HPDE6-E6E7 (cell line): Measurements from ENCODE around the gene STPG3.
"Not testable (repeated sequence)": the region's sequence is repeated elsewhere in the genome, so short reads cannot be mapped to it uniquely, and the experiment has no call there.

Source experiments
- DNase-seq: peaks from one replicate; pipeline ENCODE4 v3.0.0; 2011; ENCODE audit warnings: missing footprints; ENCODE audit errors: extremely low spot score

The STPG3 gene

DNA sequence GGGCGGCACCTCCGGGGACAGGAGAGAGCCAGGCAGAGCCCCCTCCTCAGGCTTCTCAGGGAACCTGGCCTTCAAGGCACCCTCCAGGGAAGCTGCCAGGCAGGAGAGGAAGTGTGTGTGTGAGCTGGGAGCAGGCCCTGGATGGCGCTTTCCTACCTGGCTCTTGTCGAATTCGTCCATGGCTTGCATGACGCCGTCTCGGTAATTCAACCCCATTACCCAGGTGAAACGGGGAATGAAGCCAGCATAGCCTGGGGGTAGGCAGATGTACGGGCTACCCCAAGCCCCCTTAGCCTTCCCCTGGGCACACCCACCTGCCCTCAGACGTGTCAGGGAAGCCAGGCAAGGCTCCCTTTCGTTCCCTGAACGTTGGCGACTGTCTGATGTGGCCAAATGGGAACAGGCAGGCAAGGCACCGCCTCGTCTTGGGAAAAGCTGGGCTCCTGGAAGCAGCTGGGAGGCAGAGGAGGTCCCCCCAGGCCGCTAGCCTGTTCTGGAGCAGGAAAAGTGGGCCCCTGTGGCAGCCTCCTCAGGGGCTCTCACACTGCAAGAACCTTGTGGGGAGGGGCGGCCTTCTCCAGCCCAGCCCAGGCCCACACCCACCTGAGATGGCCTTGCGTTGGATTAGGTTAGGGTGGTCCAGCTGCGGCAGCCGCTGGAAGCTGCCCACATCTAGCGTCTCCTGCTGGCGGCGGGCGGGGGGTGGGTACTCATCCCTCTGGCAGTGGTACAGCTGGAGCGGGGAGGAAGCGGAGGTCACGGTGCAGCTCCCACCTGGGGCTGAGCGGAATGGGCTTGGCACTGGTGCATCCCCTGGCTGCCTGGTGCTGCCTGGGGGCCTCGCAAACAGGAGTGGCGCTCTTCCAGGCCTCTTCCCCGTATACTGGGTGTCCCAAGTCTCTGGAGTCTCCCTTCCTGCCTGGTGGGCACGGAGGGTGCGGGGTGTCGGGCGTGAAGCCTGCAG is 6.3 kb upstream of the STPG3 start:
- no peak for DNase-seq

DNA sequence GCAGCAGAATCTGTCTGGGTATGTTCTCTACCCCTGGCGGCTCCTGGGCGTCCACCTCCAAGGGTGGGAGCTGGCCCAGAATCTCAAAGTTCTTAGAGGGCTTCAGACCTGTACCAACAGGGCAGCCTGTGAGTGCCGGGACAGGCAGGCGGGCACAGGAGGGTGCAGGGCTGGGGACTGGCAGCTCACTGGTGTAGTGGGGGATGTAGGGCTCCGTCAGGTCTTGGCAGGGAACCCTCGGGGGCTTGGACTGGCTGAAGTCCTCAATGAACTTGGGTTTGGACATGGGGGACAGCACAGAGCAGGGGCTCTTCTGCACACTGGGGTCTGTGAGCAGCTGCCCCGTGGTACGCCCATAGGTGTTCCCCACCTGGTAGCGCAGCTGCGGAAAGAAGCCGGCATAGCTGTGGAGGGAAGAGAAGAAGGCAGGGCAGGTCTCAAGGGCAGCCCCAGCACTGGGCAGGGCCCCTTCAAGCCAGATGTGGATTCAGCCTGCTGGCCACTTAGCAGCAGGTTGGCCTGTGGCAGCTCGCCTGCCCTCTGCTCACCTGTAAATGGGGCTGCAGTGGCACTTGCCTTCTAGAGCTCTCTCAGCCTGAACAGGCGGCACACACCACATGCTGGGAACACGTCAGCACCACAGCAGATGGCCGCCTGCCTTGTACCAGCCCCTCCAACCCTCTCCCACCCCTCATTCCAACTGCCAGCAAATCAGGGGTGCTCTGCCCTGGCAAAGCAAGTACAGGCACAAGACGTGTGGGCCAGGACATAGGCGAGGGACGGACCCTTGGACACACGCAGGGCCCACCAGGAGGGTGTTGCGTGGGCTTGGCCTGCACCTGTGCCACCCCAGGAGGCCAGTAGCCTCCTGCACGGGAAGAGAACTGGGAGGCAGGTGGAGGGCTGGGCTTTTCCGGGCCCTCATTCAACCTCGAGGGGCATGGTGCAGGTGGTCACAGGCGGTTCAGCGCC is 5.3 kb upstream of the STPG3 start:
- no peak for DNase-seq

DNA sequence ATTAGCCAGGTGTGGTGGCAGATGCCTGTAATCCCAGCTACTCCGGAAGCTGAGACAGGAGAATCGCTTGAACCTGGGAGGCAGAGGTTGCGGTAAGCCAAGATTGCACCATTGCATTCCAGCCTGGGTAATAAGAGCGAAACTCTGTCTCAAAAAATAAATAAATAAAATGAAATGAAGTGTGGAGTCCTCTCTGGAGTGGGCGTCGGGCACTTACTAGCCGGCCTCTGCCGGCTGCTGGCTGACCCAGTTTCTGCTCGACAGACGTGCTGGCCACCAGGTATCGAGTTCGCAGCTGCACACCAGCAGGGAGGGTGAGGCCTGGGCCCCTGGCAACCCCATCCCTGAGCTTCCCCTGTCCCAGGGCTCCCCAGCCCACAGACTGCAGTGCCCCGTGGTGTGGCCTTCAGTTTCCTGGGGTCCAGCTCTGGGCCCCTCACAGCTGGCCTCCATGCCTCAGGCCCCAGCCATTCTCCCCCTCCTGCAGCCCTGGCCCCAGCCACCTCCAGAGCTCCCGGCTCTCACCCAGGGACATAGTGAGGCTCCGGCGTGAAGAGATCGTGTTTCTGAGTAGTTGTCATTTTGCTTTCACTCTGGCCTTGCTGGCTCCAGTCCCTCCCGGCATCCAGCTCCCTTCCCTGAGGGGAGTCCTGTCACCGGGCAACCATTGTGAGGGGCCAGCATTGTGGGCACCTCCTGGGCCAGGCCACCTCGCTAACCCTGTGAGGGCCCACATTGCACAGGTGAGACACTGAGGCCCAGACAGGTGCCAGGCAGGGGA is 3.8 kb upstream of the STPG3 start:
- no peak for DNase-seq

DNA sequence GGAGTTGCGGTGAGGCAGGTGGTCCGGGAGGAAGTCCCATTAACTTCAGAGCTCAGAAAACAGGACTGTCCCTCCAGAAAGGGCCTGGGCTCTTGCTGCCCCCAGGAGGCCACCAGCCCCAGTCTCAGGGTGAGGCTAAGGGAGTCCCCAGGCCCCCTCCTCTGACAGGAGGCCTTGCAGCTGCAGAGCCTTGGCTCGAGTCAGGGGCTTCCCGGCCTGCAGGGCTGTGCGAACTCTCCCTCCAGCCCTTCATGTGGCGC is 3.2 kb upstream of the STPG3 start:
- no peak for DNase-seq

DNA sequence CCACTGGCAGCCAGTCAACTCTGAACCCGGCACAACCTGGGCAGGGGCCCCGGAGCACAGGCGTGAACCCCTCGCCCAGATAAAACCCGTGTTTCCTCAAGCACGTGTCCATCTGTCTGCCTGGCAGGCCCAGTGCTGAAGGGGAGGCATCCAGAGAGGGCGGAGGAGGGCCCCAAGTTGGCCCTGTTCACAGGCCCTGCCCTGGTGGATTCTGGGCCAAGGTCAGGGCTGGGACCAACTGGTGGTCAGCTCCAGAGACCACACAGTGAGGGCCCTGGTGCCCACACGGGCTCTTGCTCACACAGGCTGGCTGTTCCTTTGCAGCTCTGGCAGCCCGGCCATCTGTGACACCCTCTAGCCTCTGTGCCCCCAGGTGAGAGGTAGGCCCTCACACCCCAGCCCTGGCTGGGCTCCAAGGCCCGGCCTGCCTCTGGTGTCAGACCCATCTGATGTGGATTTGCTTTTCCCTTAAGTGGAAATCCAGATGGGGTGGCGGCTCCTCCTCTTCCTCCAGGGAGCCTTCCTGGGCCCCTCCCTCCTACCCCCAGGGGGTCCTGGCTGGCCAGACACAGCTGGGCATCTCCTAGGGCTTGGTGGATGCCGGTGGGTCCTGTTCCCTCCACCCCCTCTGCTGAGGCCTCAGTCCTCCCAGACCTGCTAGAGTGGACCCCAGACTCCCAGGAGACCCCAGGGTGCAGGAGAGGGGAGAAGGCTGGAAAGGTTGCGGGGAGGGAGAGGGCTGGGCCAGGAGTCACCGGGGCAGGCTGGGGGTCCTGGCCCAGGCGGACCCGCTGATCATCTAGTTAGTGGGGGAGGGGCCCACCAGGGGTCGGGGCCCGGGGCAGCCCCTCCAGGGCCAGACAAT is 525 bp upstream of the STPG3 start:
- DNase-seq, result no peak

DNA sequence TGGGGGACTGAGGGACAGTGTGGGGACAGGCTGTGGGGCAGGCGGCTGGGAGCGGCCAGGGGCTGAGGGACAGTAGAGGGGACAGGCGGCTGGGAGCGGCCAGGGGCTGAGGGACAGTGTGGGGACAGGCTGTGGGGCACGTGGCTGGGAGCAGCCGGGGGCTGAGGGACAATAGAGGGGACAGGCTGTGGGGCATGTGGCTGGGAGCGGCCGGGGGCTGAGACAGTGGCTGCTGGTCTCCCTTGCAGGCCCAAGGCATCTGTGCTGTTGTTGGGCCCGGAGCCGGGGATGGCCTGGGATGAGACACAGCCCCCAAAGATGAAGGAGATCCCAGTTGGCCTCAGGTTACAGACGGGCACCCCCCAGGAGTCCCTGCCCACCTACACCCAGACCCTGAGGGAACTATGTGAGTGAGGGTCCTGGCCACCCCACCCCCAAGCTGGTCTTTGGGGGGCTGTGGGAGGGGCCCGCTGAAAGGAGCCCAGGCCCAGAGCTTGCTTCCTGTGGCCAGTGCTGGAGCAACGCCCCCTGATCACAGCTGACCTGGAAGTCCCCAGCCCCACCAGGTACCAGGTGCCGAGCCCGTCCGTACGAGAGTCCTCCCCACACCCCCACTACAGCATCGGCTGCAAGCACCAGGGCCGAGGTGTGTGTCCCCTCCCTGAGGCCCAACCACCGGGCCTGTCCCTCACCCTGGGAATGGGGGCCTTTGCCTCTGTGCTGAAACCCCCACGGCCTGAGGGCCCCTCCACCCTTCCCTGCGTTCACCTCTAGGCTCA is 593 bp downstream of the STPG3 start:
- DNase-seq, result no peak

DNA sequence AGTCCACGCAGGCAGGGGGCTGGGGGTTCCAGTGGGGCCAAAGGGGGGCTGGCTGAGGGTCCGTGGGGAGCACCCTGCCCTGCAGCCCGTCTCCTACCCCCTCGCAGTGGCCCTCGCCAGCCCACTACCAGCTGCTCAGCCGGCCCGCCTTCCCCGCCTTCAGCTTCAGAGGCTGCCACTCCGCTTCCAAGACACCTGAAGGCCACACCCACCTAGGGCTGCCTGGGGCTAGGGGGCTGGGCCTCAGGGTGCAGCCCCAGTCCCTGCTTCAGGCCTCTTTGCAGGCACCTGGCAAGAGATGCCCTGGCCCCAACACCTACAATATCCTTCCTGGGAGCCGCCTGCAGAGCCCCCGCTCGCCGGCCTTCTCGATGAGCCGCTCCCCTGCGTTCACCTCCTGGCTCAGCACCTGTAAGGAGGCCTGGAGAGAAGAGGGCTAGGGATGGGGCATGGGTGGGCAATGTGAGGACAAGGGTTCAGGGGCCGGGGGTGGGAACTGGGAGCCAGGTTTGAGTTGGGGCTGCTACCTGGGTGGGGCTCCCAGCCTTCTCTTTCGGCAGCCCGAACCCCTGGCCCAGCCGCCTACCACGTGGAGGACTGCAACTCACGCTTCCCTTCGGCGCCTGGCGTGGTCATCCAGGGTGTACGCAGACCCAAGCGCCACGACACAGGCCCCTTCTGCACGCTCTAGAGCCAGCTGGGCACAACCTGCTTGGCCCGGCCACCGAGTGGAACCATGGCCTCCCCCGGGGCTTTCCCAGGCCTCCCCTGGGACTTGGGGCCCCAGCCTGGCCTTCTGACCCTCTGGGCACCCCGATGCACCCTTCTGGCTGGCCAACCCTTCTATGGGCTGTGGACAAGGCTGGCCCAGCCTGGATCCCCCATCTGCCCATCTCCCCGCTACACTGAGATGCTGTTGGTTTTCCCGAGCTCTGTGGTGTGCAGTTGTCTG is 1.7 kb downstream of the STPG3 start:
- no peak for DNase-seq

DNA sequence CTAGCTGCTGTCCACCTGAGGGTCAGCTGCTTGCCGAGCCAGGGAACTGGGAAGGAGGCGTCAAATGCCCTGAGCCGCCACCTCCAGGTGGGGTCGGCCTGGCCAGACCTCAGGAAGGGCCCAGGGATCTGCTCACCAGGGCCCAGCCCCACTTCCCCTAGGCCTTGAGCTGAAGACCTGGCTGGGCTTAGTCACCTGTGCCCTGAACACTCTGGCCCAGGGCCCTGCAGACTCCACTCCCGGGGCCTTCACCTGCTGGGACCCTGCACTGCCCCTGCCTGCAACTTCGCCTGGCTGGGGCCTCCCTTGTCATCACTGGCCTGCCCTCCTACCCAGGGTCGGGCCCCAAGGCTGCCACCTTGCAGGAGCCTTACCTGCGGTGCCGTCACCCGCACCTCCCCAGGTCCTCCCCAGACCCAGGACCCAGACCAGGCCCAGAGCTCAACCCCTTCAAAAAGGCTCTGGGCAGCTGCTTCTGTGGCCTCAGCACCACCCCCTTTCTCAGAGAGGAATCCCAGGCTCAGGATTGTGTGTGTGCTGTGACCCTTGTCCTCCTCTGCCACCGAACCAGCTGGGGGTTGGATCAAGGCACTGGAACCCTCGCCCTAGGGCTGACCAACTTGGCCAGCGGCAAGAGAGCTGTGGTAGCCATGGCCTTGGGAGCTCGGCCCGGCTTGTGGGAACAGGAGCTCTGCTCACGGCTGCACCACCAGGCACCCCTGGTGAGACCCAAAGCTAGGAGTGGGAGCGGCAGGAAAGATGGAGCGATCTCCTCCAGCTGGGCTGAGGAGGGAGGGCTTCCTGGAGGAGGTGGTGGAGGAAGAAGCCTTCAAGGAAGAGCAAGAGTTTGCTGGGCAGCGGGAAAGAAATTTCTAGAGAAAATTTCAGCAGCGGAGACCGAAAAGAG is 2.9 kb downstream of the STPG3 start:
- no peak for DNase-seq

DNA sequence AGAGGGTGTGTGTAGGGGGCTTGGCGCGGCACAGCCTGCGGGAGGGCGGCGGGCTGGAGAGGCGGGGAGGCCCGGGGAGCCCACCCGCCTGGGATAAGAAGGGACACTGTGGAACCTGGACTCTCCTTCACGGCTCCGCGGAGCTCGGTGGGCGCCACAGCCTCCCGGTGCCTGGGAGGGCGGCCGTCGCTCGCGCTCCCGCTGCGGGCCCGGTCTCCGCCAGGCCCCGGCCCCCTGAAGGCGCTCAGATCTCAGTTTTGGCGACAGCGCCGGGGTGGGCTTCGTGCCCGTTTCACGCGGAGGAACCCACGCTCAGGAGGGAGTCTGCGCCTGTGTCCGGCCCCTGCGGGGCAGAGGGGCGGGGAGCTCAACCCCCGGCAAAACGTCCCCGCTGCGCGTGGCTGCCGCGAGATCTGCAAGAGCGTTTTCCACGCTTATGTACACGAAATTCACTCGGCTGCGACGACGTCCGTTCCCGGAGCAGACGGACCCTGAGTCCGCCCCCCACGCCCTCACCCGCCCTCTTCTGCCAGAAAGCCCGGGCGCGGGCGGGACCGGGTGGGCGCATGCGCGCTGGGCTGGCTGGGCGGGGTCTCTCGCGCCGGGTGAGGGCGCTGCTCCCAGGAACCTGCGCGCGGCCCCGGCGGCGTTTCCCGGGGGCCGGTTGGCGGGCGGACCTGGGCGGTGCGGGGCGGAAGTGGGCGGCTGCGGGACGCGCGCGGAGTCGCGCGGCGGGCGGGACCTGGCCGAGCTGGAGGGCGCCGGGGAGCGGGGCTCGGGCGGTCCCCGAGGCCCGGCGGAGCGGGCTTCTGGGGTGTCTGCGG is 3.8 kb downstream of the STPG3 start, which contains the start of gene NELFB:
TSS of gene NELFB (plus strand) at position 704 of the 824 bp plus-strand sequence.
- DNase-seq, result peak; percentile 95

DNA sequence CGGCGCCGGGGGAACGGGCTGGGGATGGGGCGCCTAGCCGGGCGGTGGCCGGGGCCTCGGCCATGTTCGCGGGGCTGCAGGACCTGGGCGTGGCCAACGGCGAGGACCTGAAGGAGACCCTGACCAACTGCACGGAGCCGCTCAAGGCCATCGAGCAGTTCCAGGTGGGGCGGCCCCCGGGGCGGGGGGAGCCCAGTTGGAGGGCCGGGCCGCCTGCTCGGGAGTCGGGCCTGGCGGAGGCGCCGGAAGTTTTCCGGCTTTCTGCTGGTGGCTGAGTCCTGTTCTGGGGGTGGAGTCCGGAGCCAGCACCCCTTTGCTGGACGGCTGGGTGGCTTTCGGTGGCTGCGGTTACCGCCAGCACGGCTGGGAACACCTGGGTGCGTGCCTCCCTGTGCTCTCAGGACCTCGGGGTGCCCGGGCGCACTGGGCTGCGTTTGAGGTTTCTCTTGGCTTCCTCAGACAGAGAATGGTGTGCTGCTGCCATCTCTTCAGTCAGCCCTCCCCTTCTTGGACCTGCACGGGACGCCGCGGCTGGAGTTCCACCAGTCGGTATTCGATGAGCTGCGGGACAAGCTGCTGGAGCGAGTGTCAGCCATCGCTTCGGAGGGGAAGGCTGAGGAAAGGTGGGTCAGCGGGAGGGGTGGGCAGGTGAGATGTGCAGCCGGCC is 4.5 kb downstream of the STPG3 start:
- DNase-seq, result no peak

DNA sequence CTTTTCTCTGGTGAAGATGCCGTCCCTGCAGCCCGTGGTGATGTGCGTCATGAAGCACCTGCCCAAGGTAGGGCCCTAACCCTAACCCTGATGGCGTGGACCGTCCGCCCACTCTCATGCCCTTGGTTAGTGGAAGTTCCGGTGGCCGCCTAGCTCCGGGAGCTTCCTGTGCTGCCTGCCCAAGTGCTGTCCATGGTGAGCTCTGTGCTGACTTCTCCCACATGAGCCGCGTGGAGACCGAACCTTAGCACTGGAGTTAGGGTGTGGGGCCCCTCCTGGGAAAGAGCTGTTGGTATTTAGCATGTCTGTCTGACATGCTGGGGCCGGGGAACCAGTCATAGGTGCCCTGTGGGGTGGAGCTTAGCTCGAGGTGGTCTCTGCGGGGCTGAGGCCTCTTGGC is 5.3 kb downstream of the STPG3 start:
- DNase-seq, result no peak

DNA sequence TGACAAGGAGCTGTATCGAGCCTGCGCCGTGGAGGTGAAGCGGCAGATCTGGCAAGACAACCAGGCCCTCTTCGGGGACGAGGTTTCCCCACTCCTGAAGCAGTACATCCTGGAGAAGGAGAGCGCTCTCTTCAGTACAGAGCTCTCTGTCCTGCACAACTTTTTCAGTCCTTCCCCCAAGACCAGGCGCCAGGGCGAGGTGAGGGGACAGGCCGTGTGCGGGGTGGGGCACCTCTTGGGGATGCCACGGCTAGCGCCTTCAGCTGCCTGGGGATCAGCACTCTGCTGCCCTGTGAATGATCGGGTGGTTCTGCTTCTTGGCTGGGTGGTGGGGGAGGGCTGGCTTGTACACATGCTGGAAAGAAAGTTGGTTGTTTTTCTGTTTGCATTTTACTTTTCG is 5.8 kb downstream of the STPG3 start:
- DNase-seq, result no peak

DNA sequence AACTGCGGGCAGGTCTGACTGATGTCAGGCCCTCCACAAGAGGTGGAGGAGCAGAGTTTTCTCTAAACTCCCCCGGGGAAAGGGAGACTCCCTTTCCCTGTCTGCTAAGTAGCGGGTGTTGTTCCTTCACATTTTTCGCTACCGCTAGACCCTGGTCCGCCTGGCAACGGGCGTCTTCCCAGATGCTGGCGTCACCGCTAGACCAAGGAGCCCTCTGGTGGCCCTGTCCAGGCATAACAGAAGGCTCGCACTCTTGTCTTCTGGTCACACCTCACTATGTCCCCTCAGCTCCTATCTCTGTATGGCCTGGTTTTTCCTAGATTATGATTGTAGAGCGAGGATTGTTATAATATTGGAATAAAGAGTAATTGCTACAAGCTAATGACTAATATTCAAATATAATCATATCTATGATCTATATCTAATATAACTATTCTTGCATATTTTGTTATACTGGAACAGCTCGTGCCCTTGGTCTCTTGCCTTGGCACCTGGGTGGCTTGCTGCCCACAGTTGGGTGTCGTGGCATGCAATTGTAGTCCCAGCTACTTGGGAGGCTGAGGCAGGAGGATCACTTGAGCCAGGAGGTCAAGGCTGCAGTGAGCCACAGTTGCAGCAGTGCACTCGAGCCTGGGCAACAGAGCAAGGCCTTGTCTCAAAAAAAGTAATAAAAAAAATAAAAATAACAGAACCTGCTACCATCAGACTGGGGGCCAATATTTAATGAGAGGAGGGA is 11.3 kb downstream of the STPG3 start:
- not testable (repeated sequence) for DNase-seq

DNA sequence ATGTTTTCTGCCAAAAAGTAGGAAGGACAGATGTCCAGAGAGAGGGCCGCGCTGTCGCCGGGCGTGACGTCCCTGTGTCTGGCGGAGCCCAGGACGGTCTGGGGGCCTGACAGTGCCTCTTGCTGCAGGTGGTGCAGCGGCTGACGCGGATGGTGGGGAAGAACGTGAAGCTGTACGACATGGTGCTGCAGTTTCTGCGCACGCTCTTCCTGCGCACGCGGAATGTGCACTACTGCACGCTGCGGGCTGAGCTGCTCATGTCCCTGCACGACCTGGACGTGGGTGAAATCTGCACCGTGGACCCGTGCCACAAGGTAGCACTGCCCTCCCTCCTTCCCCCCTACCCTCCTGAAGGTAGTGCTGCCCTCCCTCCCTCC is 11.8 kb downstream of the STPG3 start:
- DNase-seq, result no peak

DNA sequence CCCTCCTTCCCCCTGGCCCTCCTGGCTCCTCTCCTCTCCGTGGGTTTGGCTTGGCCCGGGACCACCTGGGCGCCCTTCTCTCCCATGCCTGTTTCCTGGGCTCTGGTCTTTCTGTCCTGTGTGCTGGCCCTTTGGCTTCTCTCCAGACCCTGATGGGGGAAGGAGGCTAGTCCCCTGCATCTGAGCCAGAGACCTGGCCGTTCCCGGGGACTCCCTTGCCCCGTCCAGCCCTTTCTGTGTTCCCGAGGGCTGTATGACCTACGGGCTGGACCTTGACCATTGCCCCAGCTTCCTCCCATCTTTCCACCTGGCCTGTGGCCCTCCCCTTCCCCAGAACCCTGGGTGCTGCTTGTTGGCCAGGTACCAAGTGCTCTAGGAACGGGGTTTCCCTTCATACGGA is 12.4 kb downstream of the STPG3 start:
- no peak for DNase-seq

DNA sequence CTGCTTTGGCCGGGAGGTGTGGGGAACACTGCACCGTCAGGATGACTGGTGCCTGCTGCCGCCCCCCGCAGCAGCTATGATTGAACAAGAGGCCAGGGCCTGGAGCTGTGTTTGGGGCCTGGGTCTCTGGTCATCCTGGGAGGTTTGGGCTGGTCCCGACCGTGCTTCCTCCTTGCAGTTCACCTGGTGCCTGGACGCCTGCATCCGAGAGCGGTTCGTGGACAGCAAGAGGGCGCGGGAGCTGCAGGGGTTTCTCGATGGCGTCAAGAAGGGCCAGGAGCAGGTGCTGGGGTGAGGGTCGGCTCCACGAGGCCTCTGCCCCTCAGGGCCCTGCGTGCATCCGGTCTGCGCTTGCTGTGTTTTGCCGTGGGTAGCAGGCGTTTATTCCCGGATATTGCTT is 13.0 kb downstream of the STPG3 start:
- no peak for DNase-seq
